Measurements from ENCODE around the gene SYCP2. TPM values are rescaled to one million over a fixed set of nuclear protein-coding genes. Genes with fewer than 3 reads are reported as not detected.
A peak's percentile ranks its signal among the peaks of the same experiment; 100 is the strongest.

Gene SYCP2
- total RNA-seq, 1 donor from 2014 or later = 6.6 TPM

DNA sequence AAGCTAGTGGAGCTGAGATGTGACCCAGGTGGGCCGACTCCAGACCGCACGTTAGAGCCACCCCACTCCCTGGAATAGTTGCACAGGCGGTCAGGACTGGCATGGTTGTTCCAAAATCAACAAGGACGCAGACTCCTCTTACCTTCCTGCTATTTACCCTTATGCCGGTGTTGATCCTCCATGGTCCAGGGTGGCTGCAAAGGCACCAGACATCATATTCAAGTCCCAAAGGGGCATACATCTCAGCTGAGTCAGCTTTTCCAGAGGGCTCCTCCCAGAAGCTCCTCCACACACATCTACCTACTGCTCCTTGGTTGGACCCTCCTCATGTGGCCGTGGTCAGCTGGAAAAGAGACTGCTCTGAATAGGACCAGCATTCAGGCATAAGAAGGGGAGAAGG, 112.2 kb downstream of the SYCP2 start:
- no peak for DNase-seq

DNA sequence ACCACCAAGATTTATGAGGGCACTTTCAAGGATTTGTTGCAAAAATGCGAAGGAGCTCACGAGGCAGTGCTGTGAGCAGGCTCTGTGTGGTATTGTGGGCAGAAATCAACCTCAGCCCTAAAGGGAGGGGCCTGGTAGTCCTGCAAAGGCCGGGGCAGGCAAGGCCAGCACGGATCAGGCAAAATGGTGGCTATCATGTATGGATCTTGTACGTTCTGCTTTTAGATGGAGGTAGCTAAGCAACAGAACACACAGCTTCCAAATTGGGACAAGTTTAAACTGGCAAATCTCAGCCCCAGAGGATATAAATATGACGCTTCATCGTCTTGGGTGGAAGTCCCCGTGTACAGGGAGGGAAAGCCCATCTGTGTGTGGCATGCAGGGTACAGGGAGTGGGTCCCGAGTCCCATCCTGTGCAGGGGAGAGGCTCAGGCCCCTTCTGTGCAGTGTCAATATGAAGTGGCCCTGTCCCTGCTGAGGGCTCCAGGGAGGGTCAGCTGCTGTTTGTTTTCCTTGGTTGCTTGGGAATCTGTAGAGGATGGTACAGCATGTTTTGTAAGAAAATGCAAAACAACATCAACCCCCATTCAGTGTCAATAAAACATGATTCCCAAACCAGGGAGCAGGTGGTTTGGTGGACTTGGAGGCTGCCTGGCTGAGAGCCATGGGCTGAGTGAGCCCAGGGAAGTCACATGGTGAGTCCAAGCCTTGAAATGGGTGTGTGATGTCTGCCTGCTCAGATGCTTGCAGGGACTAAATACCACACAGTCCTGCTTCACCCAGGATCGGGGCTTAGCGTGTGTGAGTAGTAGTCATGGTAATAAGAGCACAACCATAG, 113.0 kb downstream of the SYCP2 start:
- peak; percentile 90 for DNase-seq

DNA sequence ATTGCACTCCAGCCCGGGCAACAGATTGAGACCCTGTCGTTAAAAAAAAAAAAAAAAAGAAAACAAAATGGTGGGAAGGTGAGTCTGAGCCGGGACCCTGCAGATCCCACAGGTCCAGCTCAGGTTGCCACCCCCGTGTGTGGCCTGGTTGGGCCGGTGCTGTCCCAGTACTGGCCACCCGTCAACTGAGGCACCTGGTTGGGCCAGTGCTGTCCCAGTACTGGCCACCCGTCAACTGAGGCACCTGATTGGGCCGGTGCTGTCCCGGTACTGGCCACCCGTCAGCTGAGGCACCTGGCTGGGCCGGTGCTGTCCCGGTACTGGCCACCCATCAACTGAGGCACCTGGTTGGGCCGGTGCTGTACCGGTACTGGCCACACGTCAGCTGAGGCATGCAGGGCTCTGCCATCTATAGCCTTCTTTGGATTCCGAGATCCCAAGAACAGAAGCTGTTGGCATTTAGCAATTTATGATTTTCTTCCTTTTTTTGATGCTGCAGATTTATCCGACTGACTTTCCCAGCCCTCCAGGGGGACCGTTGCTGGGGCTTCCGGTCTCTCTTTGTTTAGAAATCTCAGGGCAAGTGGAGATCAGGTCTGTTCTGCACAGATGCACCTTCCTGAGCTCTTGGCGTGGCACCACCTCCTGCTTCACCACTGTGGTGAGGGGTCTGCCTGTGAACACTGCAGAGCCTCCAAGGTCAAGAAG, 113.8 kb downstream of the SYCP2 start:
- no peak for DNase-seq

DNA sequence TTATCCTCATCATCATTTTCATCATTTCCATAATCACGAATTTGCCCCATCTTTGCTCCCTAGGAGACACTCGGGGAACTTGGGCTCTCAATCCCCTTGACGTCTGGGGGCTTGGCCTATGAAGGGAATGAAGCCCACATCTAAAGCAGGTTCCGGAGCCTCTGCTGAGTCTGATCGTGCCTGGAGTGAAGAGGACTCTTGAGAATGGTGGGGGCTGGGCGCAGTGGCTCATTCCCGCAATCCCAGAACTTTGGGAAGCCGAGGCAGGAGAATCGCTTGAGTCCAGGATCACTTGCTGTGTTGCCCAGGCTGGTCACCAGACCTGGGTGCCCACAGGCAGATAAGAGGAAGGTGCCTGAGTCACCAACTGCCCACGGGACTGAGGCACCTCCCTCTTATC, 114.5 kb downstream of the SYCP2 start:
- DNase-seq = no peak

DNA sequence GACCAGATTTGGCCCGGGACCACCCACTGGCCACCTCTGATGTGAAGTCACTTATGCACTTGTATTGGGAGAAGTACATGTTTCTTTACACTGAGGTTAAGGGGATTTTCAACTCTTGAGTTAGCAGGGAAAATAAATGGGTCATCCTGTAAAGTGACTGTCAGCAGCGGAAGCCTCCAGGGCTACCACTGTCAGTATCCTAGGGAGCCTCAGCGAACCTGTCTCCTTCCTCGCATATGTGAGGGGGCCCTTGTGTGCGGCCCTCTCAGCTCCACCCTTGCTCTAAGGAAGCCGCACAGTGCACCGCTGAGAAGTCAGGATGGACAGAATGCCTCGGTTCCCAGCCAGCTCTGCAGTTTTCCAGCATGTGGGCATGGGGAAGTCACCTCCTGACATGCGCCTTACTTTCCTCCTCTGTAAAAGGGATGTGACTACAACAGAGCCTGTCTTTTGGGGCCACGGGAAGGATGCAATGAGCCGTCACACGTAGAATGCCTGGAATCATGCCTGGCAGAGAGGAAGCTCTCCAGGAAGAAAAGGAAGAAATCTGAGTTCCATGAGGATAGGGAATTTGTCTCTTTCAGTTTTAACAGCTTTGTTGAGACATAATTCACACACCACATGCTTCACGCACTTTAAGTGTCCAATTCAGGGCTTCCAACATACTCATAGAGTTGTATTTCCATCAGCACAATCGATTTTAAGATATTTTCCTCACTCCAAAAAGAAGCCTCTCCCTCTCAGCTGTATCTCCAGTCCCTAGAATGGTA, 115.4 kb downstream of the SYCP2 start:
- DNase-seq = no peak

DNA sequence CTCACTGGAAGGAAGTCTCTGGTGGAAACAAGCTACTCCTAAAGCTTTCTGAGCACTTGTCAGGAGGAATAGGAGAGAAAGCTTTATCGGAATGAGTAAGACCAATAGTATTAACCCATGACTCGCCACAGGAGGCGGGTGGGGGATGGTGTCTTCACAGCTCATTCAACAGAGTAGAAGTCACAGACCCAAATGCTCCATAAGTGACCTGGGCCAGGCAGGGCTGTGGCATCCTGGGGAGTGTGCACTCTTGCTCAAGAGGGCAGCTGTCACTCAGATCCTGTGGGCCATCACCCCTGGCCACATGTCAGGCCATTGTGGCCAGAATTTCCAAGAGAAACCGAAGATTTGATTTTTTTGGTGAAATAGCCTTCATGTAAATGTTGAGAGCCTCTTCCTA, 116.0 kb downstream of the SYCP2 start:
- DNase-seq = no peak

DNA sequence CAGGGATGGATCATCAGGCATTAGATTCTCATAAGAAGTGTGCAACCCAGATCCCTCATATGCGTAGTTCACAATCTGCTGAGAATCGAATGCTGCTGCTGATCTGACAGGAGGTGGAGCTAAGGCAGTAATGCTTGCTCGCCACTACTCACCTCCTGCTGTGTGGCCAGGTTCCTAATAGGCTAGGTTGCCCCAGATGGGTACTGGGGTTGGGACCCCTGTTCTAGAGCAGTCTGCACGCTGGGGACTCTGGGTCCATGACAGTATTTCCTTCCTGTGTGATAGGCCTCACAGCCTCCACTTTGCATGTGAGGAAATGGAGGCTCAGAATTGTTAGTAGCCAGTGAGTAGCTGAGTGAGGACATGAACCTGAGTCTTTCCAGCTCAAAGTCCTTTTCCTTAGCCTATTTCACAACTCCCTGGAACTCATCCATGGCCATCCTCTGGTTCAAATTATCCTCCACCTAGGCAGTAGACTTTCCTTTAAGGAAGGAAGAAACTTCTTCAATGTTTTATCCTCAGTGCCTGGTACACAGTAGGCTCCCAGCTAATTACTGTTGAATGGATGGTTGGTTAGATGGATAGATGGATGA, 117.2 kb downstream of the SYCP2 start:
- no peak for DNase-seq

DNA sequence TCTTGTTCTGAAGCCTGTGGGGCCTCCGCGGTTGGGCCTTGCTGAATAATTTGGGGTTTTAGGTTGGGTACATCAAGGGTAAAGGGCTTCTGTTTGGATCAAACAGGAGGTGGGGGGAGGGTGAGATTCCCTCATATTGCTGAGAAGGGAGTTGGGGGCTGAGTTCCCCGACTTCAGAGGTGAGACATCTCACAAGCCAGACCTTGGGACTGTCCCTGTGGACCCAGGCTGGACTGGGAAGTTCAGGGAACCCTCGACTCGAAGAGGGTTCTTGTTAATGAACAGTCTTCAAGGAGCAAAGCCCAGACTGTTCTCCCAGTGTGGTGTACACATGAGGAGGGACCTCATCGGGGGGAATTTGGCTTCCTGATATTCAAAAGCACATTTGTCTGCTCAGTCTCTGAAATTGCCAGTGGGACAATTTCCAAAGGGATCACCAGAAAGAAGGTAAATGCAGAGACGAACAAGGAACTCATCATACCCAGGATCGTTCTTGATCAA, 118.5 kb downstream of the SYCP2 start:
- DNase-seq = no peak

DNA sequence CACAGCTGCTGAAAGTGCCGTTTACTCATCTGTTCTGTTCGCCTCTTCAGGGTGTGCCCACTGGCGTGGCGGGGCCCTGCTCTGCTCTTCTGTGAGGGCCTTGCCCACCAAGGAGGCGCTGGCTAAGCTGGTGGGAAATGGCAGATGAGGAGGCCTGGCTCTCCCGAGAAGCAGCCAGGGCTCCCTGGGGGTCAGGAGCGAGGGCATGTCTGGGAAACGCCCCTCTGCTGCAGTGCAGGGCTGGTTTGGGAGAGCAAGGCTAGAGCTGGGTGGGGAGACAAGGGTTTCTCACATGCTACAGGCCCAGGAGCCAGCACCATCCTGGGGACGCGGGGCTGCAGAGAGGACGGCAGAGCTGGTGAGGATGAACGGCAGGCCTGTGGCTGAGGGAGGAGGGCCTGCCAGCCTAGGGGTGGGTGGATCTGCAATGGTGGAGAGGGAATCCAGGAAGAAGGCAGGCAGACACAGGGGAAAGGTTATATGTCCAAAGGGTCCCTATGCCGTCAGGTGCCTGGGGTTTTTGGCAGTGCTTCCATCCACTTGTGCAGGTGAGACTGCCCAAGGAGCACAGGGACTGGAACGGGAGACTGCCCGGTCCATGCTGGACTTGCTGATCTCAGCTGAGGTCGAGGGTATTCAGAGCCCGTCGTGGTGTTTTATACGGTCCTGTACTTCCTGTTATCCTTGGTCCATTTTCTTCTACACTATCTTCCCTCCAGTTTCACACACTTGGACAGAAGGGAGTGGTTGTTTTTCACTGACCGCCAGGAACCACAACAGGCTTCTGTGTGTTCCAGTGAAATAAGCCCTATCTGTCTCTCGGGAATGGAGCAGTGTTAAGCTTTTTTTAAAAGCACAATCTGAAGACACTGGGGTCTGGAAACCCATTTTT, 119.2 kb downstream of the SYCP2 start:
- DNase-seq = no peak

Small RNA genes lying within 50 kb of the gene (small RNA-seq; reads per million reads assigned to genes)
- gene RNU7-141P (ENCODE audit: low replicate concordance) = not detected

Other genes with a start within 250 kb of the SYCP2 start
- 7.5 TPM for gene PPP1R3D, start 6.7 kb upstream of the SYCP2 start, total RNA-seq
- gene FAM217B, start 6.8 kb upstream of the SYCP2 start, total RNA-seq = 11.5 TPM
- gene CDH26, start 24.8 kb upstream of the SYCP2 start, total RNA-seq = 3.4 TPM

Measured in tongue (tissue), 3 donors.